ENCODE measurements around the gene ZC3H12C.

The ZC3H12C gene

GRCh38 chr11:110160437-110160836 is 67.2 kb downstream of the ZC3H12C start:
- no peaks in the 10 kb centered on the region for H3K36me3 ChIP-seq (ENCODE audit: insufficient read depth, low read length)
- H3K9ac ChIP-seq (ENCODE audit: low read length) = no peak overlapping the region
- H3K4me1 ChIP-seq (ENCODE audit: insufficient read depth, low read length, severe bottlenecking) = no peaks in the 10 kb centered on the region
- no peaks in the 10 kb centered on the region for H3F3A ChIP-seq (ENCODE audit: insufficient read depth, low read length)
- no peak overlapping the region for H2AFZ ChIP-seq (ENCODE audit: low read length)
- H3K4me2 ChIP-seq (ENCODE audit: low read length) = no peak overlapping the region
- H3K27ac ChIP-seq (ENCODE audit: low read depth, low read length, poor library complexity, severe bottlenecking) = no peak overlapping the region
- H4K20me1 ChIP-seq (ENCODE audit: insufficient read depth, low read length) = no peaks in the 10 kb centered on the region
- no peak overlapping the region for H3K4me3 ChIP-seq (ENCODE audit: low read depth, low read length, poor library complexity, severe bottlenecking)
- H3K9me3 ChIP-seq (ENCODE audit: low read length) = no peaks in the 10 kb centered on the region
- no peaks in the 10 kb centered on the region for H3K79me2 ChIP-seq (ENCODE audit: insufficient read depth, low read length)
- no peaks in the 10 kb centered on the region; the same call in 1 of the 2 replicates for H3K27me3 ChIP-seq (ENCODE audit: insufficient read depth, low read length)
- H3K9me2 ChIP-seq (ENCODE audit: low read depth, low read length) = no peaks in the 10 kb centered on the region
- TF ChIP-seq CTCF (IDR thresholded peaks at IDR 0.05; ENCODE audit: low read length) = no peak
- no peak for TF ChIP-seq EZH2 (IDR thresholded peaks at IDR 0.05; ENCODE audit: borderline replicate concordance, low read length)

GRCh38 chr11:110161061-110161460 is 67.9 kb downstream of the ZC3H12C start:
- Histone ChIP-seq H4K20me1 (ENCODE audit: insufficient read depth, low read length) (no peaks in the 10 kb centered on the region), H3K4me1 (ENCODE audit: insufficient read depth, low read length, severe bottlenecking) (no peaks in the 10 kb centered on the region), H3K4me2 (ENCODE audit: low read length) (no peak overlapping the region), H3K4me3 (ENCODE audit: low read depth, low read length, poor library complexity, severe bottlenecking) (no peak overlapping the region), H3K27me3 (ENCODE audit: insufficient read depth, low read length) (no peaks in the 10 kb centered on the region; the same call in 1 of the 2 replicates), H3K9me3 (ENCODE audit: low read length) (no peaks in the 10 kb centered on the region), H3K9me2 (ENCODE audit: low read depth, low read length) (no peaks in the 10 kb centered on the region), H3K9ac (ENCODE audit: low read length) (no peak overlapping the region), H3F3A (ENCODE audit: insufficient read depth, low read length) (no peaks in the 10 kb centered on the region), H3K27ac (ENCODE audit: low read depth, low read length, poor library complexity, severe bottlenecking) (no peak overlapping the region), H2AFZ (ENCODE audit: low read length) (no peak overlapping the region), H3K79me2 (ENCODE audit: insufficient read depth, low read length) (no peaks in the 10 kb centered on the region), H3K36me3 (ENCODE audit: insufficient read depth, low read length) (no peaks in the 10 kb centered on the region)
- TF ChIP-seq EZH2 (IDR thresholded peaks at IDR 0.05; ENCODE audit: borderline replicate concordance, low read length) = no peak
- no peak for TF ChIP-seq CTCF (IDR thresholded peaks at IDR 0.05; ENCODE audit: low read length)

- Histone ChIP-seq H2AFZ (ENCODE audit: low read length) (no peak overlapping the region), H3K27ac (ENCODE audit: low read depth, low read length, poor library complexity, severe bottlenecking) (no peak overlapping the region), H3K4me1 (ENCODE audit: insufficient read depth, low read length, severe bottlenecking) (no peaks in the 10 kb centered on the region), H3F3A (ENCODE audit: insufficient read depth, low read length) (no peaks in the 10 kb centered on the region), H3K79me2 (ENCODE audit: insufficient read depth, low read length) (no peaks in the 10 kb centered on the region), H3K9me3 (ENCODE audit: low read length) (no peaks in the 10 kb centered on the region), H3K9ac (ENCODE audit: low read length) (no peak overlapping the region), H3K4me3 (ENCODE audit: low read depth, low read length, poor library complexity, severe bottlenecking) (no peak overlapping the region), H3K9me2 (ENCODE audit: low read depth, low read length) (no peaks in the 10 kb centered on the region), H3K36me3 (ENCODE audit: insufficient read depth, low read length) (no peaks in the 10 kb centered on the region), H4K20me1 (ENCODE audit: insufficient read depth, low read length) (no peaks in the 10 kb centered on the region), H3K27me3 (ENCODE audit: insufficient read depth, low read length) (no peaks in the 10 kb centered on the region; the same call in 1 of the 2 replicates), H3K4me2 (ENCODE audit: low read length) (no peak overlapping the region)
- TF ChIP-seq CTCF (IDR thresholded peaks at IDR 0.05; ENCODE audit: low read length) = no peak
- TF ChIP-seq EZH2 (IDR thresholded peaks at IDR 0.05; ENCODE audit: borderline replicate concordance, low read length) = no peak
These were observed 69.0 kb downstream of the ZC3H12C start for GRCh38 chr11:110162216-110162615.

Measured in OCI-LY1 (cell line).